ENCODE measurements around the gene ABCF1. TPM values are rescaled to one million over a fixed set of nuclear protein-coding genes. Genes with fewer than 3 reads are reported as not detected.
"Not testable (repeated sequence)": the region's sequence is repeated elsewhere in the genome, so short reads cannot be mapped to it uniquely, and the experiment has no call there.

ABCF1 gene
- total RNA-seq: 37.8 TPM
- long read RNA-seq, partial matches to known transcripts: 17 of 40 reads
- long read RNA-seq, other reads (novel, unspliced or antisense): 17 of 40 reads

GRCh38 chr6:30571075-30571761 lies at the start of gene ABCF1:
ABCF1 (plus strand) TSS chr6:30571442; CDS start chr6:30571488, 46 bp downstream.
- DNase-seq: peak; percentile 100
- ATAC-seq: peak; percentile 99
- intact Hi-C loops (cut with micrococcal nuclease): no loop called here

DNA sequence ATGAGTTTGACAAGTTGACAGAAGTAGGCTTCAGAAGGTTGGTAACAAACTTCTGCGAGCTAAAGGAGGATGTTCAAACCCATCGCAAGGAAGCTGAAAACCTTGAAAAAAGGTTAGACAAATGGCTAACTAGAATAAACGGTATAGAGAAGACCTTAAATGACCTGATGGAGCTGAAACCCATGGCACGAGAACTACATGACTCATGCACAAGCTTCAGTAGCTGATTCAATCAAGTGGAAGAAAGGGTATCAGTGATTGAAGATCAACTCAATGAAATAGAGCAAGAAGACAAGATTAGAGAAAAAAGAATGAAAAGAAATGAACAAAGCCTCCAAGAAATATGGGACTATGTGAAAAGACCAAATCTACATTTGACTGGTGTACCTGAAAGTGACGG lies 49.3 kb upstream of the ABCF1 start:
- DNase-seq; ATAC-seq; intact Hi-C loops (cut with micrococcal nuclease): not testable (repeated sequence)

GRCh38 chr6:30526444-30526843 lies 44.8 kb upstream of the ABCF1 start:
- intact Hi-C loops (cut with micrococcal nuclease); ATAC-seq; DNase-seq: not testable (repeated sequence)

DNA sequence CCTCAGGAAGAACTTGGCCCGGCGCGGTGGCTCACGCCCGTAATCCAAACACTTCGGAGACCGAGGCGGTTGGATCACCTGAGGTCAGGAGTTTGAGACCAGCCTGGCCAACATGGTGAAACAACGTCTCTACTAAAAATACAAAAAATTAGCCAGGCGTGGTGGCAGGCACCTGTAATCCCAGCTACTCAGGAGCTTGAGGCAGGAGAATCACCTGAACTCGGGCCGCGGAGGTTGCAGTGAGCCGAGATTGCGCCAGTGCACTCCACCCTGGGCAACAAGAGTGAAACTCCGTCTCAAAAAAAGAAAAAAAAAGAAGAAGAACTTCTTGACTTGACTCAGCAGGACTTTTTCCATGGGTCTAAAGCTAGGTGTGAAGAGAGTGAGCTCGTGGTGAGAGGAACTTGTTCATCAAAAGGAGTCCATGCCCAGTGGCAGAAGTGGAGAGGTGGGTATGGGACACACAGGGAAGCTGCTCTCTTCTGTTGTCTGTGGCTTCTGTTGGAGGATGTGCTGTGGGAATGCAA lies 41.8 kb upstream of the ABCF1 start:
- DNase-seq; intact Hi-C loops (cut with micrococcal nuclease); ATAC-seq: not testable (repeated sequence)

GRCh38 chr6:30530014-30530413 lies 41.2 kb upstream of the ABCF1 start:
- intact Hi-C loops (cut with micrococcal nuclease): loop anchor here (5.0 kb wide), 1 partner anchor 43 kb away; the partner anchor contains the start of gene HLA-E
- ATAC-seq: no peak
- DNase-seq: no peak

- DNase-seq (no peak), ATAC-seq (no peak)
- intact Hi-C loops (cut with micrococcal nuclease): loop anchor here (5.0 kb wide), 1 partner anchor 46 kb away; the partner anchor contains the start of gene HLA-E
These were observed 37.6 kb upstream of the ABCF1 start for GRCh38 chr6:30533460-30534294.

DNA sequence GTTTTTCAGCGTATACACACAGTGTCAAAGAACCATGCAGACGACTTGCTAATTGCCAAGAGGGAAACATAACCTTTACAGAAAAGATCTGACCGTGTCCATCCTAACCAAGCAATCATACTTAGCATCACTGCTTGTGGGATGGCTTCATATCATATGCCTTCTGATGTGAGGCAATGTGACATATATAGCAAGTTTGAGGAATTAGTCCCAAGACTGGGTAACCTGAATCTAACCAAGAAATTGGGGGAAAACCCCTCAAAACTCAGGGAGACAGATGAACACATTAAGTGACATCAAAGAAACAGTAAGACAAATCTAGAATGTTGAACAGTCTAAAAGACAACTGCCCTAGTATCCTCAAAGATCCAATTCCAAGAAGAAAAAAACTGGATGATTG lies 33.3 kb upstream of the ABCF1 start:
- DNase-seq (no peak), ATAC-seq (no peak)
- intact Hi-C loops (cut with micrococcal nuclease): no loop called here

GRCh38 chr6:30541515-30542403 lies 29.5 kb upstream of the ABCF1 start:
- ATAC-seq (peak; percentile 78), DNase-seq (peak; percentile 77)
- intact Hi-C loops (cut with micrococcal nuclease): loop anchor here (5.0 kb wide), 1 partner anchor 59 kb away; no protein-coding TSS in a partner anchor

GRCh38 chr6:30542404-30542725 lies 28.9 kb upstream of the ABCF1 start:
- ATAC-seq (peak; percentile 24), DNase-seq (no peak)
- intact Hi-C loops (cut with micrococcal nuclease): loop anchor here (5.0 kb wide), 1 partner anchor 60 kb away; no protein-coding TSS in a partner anchor

DNA sequence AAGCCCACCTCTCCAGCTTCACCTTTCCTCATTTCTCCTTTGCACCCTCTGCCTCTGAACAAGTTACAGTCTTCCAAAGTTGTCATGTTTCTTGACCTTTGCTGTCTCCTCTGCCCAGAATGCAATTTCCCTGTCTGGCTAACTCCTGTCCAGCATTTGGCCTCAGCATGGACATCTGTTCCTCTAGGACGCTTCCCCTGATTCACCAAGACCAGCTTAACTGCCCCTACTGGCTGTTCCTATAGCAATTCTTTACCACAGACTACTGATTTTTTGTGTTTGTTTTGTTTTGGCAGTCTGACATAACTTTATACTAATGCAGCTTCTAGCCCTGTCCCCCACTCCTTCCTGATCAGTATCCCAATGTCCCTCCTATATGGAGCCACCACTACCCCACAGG lies 28.3 kb upstream of the ABCF1 start:
- no peak for DNase-seq
- intact Hi-C loops (cut with micrococcal nuclease): loop anchor here (5.0 kb wide), 1 partner anchor 61 kb away; no protein-coding TSS in a partner anchor
- ATAC-seq: no peak

- ATAC-seq (no peak), DNase-seq (no peak)
- intact Hi-C loops (cut with micrococcal nuclease): loop anchor here (5.0 kb wide), 1 partner anchor 62 kb away; no protein-coding TSS in a partner anchor
These were observed 27.4 kb upstream of the ABCF1 start for GRCh38 chr6:30543821-30544220.

- intact Hi-C loops (cut with micrococcal nuclease): loop anchor here (5.0 kb wide), 1 partner anchor 62 kb away; no protein-coding TSS in a partner anchor
- DNase-seq: no peak
- ATAC-seq: peak; percentile 56
These were observed 26.5 kb upstream of the ABCF1 start for GRCh38 chr6:30544666-30545272.

- ATAC-seq (no peak), DNase-seq (no peak)
- intact Hi-C loops (cut with micrococcal nuclease): no loop called here
These were observed 23.8 kb upstream of the ABCF1 start for GRCh38 chr6:30547454-30547853.

DNA sequence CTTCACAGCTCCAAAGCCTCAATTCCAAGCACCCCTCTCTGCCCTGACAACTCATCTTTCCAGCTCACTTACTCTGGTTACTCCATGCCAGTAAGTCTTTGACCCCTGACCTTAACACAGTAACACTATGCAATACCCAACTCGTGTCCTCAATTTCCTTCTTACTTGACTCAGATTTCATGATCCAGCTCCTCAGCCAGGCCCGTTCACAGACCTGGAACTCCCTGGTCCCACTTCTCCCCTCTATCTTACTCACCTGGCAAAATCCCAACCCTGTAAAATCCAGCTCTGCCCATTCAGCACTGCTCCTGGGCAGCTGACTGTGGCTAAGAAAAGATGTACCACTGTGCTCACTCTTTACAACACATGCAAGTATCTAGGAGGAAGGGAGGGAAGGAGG lies 22.9 kb upstream of the ABCF1 start:
- intact Hi-C loops (cut with micrococcal nuclease): no loop called here
- ATAC-seq: no peak
- no peak for DNase-seq

GRCh38 chr6:30554404-30554803 lies 16.8 kb upstream of the ABCF1 start:
- no peak for ATAC-seq
- DNase-seq: no peak
- intact Hi-C loops (cut with micrococcal nuclease): no loop called here

- peak; percentile 75 for DNase-seq
- intact Hi-C loops (cut with micrococcal nuclease): no loop called here
- ATAC-seq: peak; percentile 42
These were observed 16.1 kb upstream of the ABCF1 start for GRCh38 chr6:30554962-30555815.

DNA sequence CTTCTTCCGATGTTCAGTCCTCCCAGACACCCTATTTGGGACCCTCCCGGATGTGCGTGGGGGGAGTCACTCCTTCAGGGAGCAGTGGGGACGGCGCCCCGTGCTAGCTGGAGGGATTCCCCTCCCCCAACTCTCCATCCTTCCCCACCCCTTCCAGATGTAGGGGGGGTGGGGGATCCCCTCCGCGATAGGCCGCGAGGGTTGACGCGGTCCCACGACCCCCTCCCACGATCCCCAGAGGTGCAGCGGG lies 15.5 kb upstream of the ABCF1 start:
- no peak for DNase-seq
- intact Hi-C loops (cut with micrococcal nuclease): no loop called here
- no peak for ATAC-seq

Measured in left ventricle myocardium superior (tissue), 1 donor.